Activated CD8-positive, alpha-beta T cell treated with anti-CD3 and anti-CD28 coated beads for 36 hours (primary cell): ENCODE results near the gene HAVCR1. TPM values are rescaled to one million over a fixed set of nuclear protein-coding genes. Genes with fewer than 3 reads are reported as not detected.

ENCODE experiments used
- total RNA-seq, 2 experiments: library from RNA; stranded (reverse); gene quantifications; one replicate each; pipeline ENCODE4 v1.2.3, GENCODE V29; 2021

HAVCR1 gene
- total RNA-seq, 2 experiments from 2014 or later: 0.54 TPM; not detected in 1

Other genes starting within 250 kb of the HAVCR1 start
- gene PPP1R2B, start 208.8 kb downstream of the HAVCR1 start, total RNA-seq: under 1 TPM in 1 of 2 experiments, not detected in 1; 0.16 TPM
- 1 to 10 TPM in 1 of 2 experiments, under 1 TPM in 1; 0.83 to 1.2 TPM for gene TIMD4, start 95.9 kb downstream of the HAVCR1 start, total RNA-seq
- gene HAVCR2, start 49.9 kb upstream of the HAVCR1 start, total RNA-seq: 10 to 100 TPM; 28.7 to 34.6 TPM
- gene MED7, start 83.7 kb upstream of the HAVCR1 start, total RNA-seq: 10 to 100 TPM; 13.6 to 13.7 TPM
- gene GARIN3, start 107.1 kb upstream of the HAVCR1 start, total RNA-seq: 1 to 10 TPM in 1 of 2 experiments, under 1 TPM in 1; 0.77 to 1.1 TPM
- 100 to 1,000 TPM; 229 to 236 TPM for gene ITK, start 121.7 kb upstream of the HAVCR1 start, total RNA-seq
- gene CYFIP2, start 207.0 kb upstream of the HAVCR1 start, total RNA-seq: 100 to 1,000 TPM; 350 to 351 TPM